HepG2 (cell line): Measurements from ENCODE around the gene NCAPD2. TPM values are rescaled to one million over a fixed set of nuclear protein-coding genes. Genes with fewer than 3 reads are reported as not detected.

ENCODE experiments used
- BCLAF1 ChIP-seq: fragments of 450-650 bp; IDR thresholded peaks from 2 replicates; pipeline ENCODE4 v1.6.1; 2017; ENCODE audit warnings: mild to moderate bottlenecking
- BRD4 ChIP-seq: sonication (generic); formaldehyde crosslinking; IDR thresholded peaks from 2 replicates; pipeline ENCODE4 v1.4.0; 2020; ENCODE audit warnings: missing genetic modification reagents
- CHD2 ChIP-seq: IDR thresholded peaks from 2 replicates; pipeline ENCODE4 v1.6.1; 2011; ENCODE audit warnings: low read depth, low read length, improper control_type of control experiment
- HOXA3 ChIP-seq: sonication (generic); formaldehyde crosslinking; IDR thresholded peaks from 2 replicates; pipeline ENCODE4 v1.5.0; 2020; ENCODE audit warnings: missing genetic modification reagents
- KDM3A ChIP-seq: IDR thresholded peaks from 2 replicates; pipeline ENCODE4 v1.6.1; 2018; ENCODE audit warnings: low read depth, missing compliant biosample characterization
- MAZ ChIP-seq, 2 experiments: sonication (generic) in 1 of 2; formaldehyde crosslinking in 1 of 2; IDR thresholded peaks; 2 replicates each; pipeline versions ENCODE4 v1.5.0 to v1.6.1; 2012 to 2020; ENCODE audit warnings: low read depth in 2 of 2, mild to moderate bottlenecking in 2 of 2, borderline replicate concordance in 1 of 2, improper control_type of control experiment in 1 of 2, low read length in 1 of 2, missing genetic modification reagents in 1 of 2, moderate library complexity in 1 of 2
- NR2F6 ChIP-seq, 2 experiments: IDR thresholded peaks; 2 replicates each; pipeline ENCODE4 v1.6.1; 2016; ENCODE audit warnings: antibody characterized with exemption in 1 of 2, mild to moderate bottlenecking in 1 of 2
- PHF20 ChIP-seq: sonication (generic); formaldehyde crosslinking; IDR thresholded peaks from 2 replicates; pipeline ENCODE4 v1.5.0; 2020; ENCODE audit warnings: mild to moderate bottlenecking, missing genetic modification reagents
- RXRA ChIP-seq: sonication (generic); formaldehyde crosslinking; IDR thresholded peaks from 2 replicates; pipeline ENCODE4 v1.5.1; 2020; ENCODE audit warnings: missing genetic modification reagents
- SMARCE1 ChIP-seq: fragments of 450-650 bp; IDR thresholded peaks from 2 replicates; pipeline ENCODE4 v1.6.1; 2017; ENCODE audit warnings: borderline replicate concordance
- SP1 ChIP-seq, 2 experiments: fragments of 450-650 bp in 1 of 2; sonication (generic) in 1 of 2; formaldehyde crosslinking in 1 of 2; IDR thresholded peaks; 2 replicates each; pipeline versions ENCODE4 v1.4.0 to v1.6.1; 2016 to 2020; ENCODE audit warnings: missing genetic modification reagents in 1 of 2
- TFAP4 ChIP-seq: sonication (generic); IDR thresholded peaks from 2 replicates; pipeline ENCODE4 v1.6.1; 2016; ENCODE audit warnings: low read depth, borderline replicate concordance
- ZNF431 ChIP-seq: sonication (generic); formaldehyde crosslinking; IDR thresholded peaks from 2 replicates; pipeline ENCODE4 v1.9.0; 2022; ENCODE audit warnings: missing genetic modification reagents, low read depth, mild to moderate bottlenecking, borderline replicate concordance
- ZNF552 ChIP-seq: sonication (generic); formaldehyde crosslinking; IDR thresholded peaks from 2 replicates; pipeline ENCODE4 v1.9.0; 2022; ENCODE audit warnings: missing genetic modification reagents, mild to moderate bottlenecking, borderline replicate concordance
- ZNF607 ChIP-seq: sonication (generic); formaldehyde crosslinking; IDR thresholded peaks from 2 replicates; pipeline ENCODE4 v1.5.1; 2020; ENCODE audit warnings: missing genetic modification reagents, mild to moderate bottlenecking, borderline replicate concordance
- ZNF768 ChIP-seq: sonication (generic); formaldehyde crosslinking; IDR thresholded peaks from 2 replicates; pipeline ENCODE4 v1.4.0; 2020; ENCODE audit warnings: missing genetic modification reagents
- ZNF850 ChIP-seq: sonication (generic); formaldehyde crosslinking; conservative IDR thresholded peaks from 2 replicates; pipeline ENCODE4 v1.9.0; 2021; ENCODE audit warnings: mild to moderate bottlenecking, missing genetic modification reagents
- ZNF879 ChIP-seq: sonication (generic); formaldehyde crosslinking; IDR thresholded peaks from 2 replicates; pipeline ENCODE4 v1.8.1; 2023; ENCODE audit warnings: missing genetic modification reagents
- polyA plus RNA-seq, 8 experiments: library from polyadenylated mRNA; depleted of rRNA in 3 of 8; stranded (reverse) in 7 of 8; unstranded in 1 of 8; fragments of >200 nt; fragmentation: Illumina TruSeq in 4 of 8; extraction: Trizol in 4 of 8; gene quantifications; 2 replicates each; pipeline versions ENCODE4 v1.2.1 to v1.2.3, GENCODE V29; 2011 to 2016; ENCODE audit warnings: low read depth in 4 of 8, missing spikeins in 1 of 8, mixed read lengths in 1 of 8; ENCODE audit not compliant: insufficient read depth in 1 of 8
- total RNA-seq, 5 experiments: library from RNA; depleted of rRNA; stranded (reverse); fragments of >200 nt; fragmentation: Illumina TruSeq; extraction: Trizol; gene quantifications; 2 replicates each; pipeline ENCODE4 v1.2.3, GENCODE V29; 2016; ENCODE audit warnings: low read depth in 1 of 5
- TF ChIP-seq, protein P1 (sequence below): sonication (generic); formaldehyde crosslinking; IDR thresholded peaks from 2 replicates; pipeline ENCODE4 v1.5.0; 2020; ENCODE audit warnings: mild to moderate bottlenecking, missing genetic modification reagents, borderline replicate concordance

Gene NCAPD2
- total and polyA plus RNA-seq, 2 of the 13 experiments (the other 11 are each of a cell fraction or from before 2014, with no cell fraction given) = 51.1 to 65.6 TPM

GRCh38 chr12:6532051-6532926 is 38.4 kb downstream of the NCAPD2 start (continued):
- TF ChIP-seq, protein P1, sequence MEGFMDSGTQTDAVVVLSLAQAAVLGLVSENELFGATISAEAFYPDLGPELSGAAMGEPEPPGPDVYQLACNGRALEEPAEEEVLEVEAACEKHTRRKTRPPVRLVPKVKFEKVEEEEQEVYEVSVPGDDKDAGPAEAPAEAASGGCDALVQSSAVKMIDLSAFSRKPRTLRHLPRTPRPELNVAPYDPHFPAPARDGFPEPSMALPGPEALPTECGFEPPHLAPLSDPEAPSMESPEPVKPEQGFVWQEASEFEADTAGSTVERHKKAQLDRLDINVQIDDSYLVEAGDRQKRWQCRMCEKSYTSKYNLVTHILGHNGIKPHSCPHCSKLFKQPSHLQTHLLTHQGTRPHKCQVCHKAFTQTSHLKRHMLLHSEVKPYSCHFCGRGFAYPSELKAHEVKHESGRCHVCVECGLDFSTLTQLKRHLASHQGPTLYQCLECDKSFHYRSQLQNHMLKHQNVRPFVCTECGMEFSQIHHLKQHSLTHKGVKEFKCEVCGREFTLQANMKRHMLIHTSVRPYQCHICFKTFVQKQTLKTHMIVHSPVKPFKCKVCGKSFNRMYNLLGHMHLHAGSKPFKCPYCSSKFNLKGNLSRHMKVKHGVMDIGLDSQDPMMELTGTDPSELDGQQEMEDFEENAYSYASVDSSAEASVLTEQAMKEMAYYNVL (CRISPR knock-in tag) = 0 out of 2 replicates have a peak, but pooled peaks have one; percentile 77
- TF ChIP-seq ZNF431 (CRISPR knock-in tag) (peak; percentile 56; the same call in 1 of the 2 replicates), SMARCE1 (no peak), NR2F6 (IDR thresholded peaks at IDR 0.05) (peak; percentile 55; the same call in 1 of the 2 replicates), NR2F6 (CRISPR knock-in tag; IDR thresholded peaks at IDR 0.05) (peak; percentile 22; the same call in 1 of the 2 replicates), BCLAF1 (no peak), SP1 (IDR thresholded peaks at IDR 0.05) (no peak), SP1 (CRISPR knock-in tag; IDR thresholded peaks at IDR 0.05) (no peak), ZNF607 (CRISPR knock-in tag) (no peak), ZNF850 (CRISPR knock-in tag) (no peak), ZNF552 (CRISPR knock-in tag) (no peak), KDM3A (CRISPR knock-in tag) (no peak), MAZ (IDR thresholded peaks at IDR 0.05; ENCODE audit: borderline replicate concordance, low read depth, low read length) (no peak), MAZ (CRISPR knock-in tag; IDR thresholded peaks at IDR 0.05; ENCODE audit: low read depth) (no peak), RXRA (CRISPR knock-in tag) (peak; percentile 83), ZNF768 (CRISPR knock-in tag) (no peak; the same call in 1 of the 2 replicates), CHD2 (no peak), BRD4 (peak; percentile 21; the same call in 1 of the 2 replicates), PHF20 (CRISPR knock-in tag) (0 out of 2 replicates have a peak, but pooled peaks have one; percentile 30), ZNF879 (CRISPR knock-in tag) (no peak; the same call in 1 of the 2 replicates), TFAP4 (0 out of 2 replicates have a peak, but pooled peaks have one; percentile 11), HOXA3 (CRISPR knock-in tag) (peak; percentile 56)
